NCI-H748 treated with DMSO at 0.1 percent for 48 hours (cell line): Measurements from ENCODE around the gene CDK5.

Experiments
- DNase-seq: peaks from one replicate; lab custom pipeline; 2025; lab: John Stamatoyannopoulos, UW

CDK5 gene

GRCh38 chr7:151073990-151074389 lies 16.3 kb upstream of the CDK5 start:
- DNase-seq: no peak

- DNase-seq: no peak
These were observed 13.6 kb upstream of the CDK5 start for GRCh38 chr7:151071032-151071866.

GRCh38 chr7:151070574-151070960 lies 12.9 kb upstream of the CDK5 start:
- no peak for DNase-seq

GRCh38 chr7:151069841-151070573 lies 12.3 kb upstream of the CDK5 start:
- DNase-seq: no peak

GRCh38 chr7:151068069-151068773 lies 10.5 kb upstream of the CDK5 start:
- no peak for DNase-seq

GRCh38 chr7:151066273-151066974 lies 8.7 kb upstream of the CDK5 start:
- no peak for DNase-seq

- no peak for DNase-seq
These were observed 7.8 kb upstream of the CDK5 start for GRCh38 chr7:151065516-151065915.

- DNase-seq: no peak
These were observed 7.3 kb upstream of the CDK5 start for GRCh38 chr7:151064993-151065392.

- DNase-seq: no peak
These were observed 6.8 kb upstream of the CDK5 start for GRCh38 chr7:151064454-151064853.

GRCh38 chr7:151063212-151063561 lies 5.5 kb upstream of the CDK5 start:
- no peak for DNase-seq

- no peak for DNase-seq
These were observed 4.9 kb upstream of the CDK5 start for GRCh38 chr7:151062399-151063211.

GRCh38 chr7:151062111-151062398 lies 4.4 kb upstream of the CDK5 start:
- no peak for DNase-seq

- no peak for DNase-seq
These were observed 3.8 kb upstream of the CDK5 start for GRCh38 chr7:151061213-151062110.

GRCh38 chr7:151060416-151061212 lies 2.9 kb upstream of the CDK5 start:
- no peak for DNase-seq

- DNase-seq: no peak
These were observed 2.4 kb upstream of the CDK5 start for GRCh38 chr7:151060113-151060415.

GRCh38 chr7:151059367-151060112 lies 1.8 kb upstream of the CDK5 start, which contains the start of gene SLC4A2:
TSS of gene SLC4A2 (plus strand) at chr7:151059589. CDS start at chr7:151061988, 2,399 bp downstream.
- peak; percentile 39 for DNase-seq

- DNase-seq: no peak
These were observed 1.2 kb upstream of the CDK5 start for GRCh38 chr7:151058781-151059366.

- DNase-seq: peak; percentile 97
These were observed 488 bp upstream of the CDK5 start for GRCh38 chr7:151057989-151058780.
